GM12801 (cell line): ENCODE data around the gene EVC.

Source experiments
- TF ChIP-seq, protein P1 (sequence below): IDR thresholded peaks from one replicate; pipeline ENCODE4 v1.5.1; 2011; ENCODE audit warnings: control low read depth; ENCODE audit not compliant: insufficient read length; ENCODE audit errors: extremely low read depth

Gene EVC

DNA sequence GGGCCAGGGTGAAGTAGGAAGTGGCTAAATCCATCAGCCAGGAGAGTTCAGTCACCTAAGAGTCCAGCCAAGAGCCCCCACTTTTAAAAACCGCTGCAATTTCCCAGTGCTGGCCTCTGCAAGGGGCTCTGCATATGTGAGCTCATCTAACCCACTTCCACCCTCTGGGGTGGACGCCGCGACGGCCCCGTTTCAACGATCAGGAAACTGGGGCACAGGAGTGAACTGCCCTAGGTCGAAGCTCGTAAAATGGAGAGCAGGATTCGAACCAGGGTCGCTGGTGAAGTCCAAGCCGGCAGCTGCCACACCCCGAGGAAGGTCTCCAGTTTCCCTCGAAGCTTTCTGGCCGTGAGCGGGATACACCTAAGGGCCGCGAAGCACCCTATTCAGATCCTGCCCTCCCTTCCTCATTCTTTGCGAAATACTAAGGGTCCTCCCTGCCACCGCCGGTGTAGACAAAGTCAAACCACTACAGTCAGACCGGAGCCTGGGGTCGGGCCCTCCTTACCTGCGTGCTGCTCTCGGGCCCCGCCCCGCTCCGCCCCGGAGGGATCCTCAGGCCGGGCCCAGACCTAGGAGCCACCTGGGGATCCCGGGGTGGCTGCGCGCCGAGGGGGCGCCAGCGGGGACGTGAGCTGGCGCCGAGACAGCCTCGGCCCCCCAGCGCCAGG is 3.1 kb upstream of the EVC start:
- TF ChIP-seq, protein P1, sequence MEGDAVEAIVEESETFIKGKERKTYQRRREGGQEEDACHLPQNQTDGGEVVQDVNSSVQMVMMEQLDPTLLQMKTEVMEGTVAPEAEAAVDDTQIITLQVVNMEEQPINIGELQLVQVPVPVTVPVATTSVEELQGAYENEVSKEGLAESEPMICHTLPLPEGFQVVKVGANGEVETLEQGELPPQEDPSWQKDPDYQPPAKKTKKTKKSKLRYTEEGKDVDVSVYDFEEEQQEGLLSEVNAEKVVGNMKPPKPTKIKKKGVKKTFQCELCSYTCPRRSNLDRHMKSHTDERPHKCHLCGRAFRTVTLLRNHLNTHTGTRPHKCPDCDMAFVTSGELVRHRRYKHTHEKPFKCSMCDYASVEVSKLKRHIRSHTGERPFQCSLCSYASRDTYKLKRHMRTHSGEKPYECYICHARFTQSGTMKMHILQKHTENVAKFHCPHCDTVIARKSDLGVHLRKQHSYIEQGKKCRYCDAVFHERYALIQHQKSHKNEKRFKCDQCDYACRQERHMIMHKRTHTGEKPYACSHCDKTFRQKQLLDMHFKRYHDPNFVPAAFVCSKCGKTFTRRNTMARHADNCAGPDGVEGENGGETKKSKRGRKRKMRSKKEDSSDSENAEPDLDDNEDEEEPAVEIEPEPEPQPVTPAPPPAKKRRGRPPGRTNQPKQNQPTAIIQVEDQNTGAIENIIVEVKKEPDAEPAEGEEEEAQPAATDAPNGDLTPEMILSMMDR: no peak

DNA sequence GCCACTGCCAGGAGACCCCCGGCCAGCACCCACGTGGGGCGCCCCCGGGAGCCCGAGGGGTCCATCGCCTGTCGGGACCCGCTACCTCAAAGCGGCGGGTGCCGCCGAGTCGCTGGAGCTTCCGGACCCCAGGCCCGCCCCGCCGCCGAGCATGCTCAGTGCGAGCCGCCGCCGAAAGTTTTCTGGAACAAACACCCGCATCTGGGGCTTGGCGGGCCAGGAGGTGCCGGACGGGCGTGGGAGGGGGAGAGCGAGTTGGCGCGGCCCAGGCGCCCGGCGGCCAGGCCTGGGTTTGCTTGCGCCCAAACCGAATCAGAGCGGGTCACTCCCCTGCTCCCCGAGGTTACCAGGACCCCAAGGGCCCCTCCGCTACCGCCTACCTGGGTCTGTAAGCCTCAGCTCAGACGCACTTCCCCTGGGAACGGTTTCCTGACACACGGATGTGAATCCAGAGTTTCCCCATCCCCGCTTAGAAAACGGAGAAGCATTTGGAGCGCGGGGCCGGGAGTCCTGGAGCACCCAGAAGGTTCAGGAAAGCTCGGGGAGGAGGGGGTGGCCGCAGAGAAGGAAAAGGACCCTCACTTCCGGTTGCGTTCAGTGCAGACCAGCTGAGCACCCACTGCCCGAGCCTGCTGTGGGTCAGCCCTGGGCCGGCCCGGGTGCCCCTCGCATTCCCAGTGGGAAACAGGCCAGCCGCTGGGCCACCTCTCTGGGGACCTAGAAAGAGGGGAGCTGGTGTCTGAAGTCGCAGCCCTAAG is 2.4 kb upstream of the EVC start, which contains the start of gene EVC2:
TSS of gene EVC2 (minus strand) at position 111 of the 758 bp plus-strand sequence. CDS start at position 65, 46 bp downstream.
- TF ChIP-seq, protein P1: no peak

DNA sequence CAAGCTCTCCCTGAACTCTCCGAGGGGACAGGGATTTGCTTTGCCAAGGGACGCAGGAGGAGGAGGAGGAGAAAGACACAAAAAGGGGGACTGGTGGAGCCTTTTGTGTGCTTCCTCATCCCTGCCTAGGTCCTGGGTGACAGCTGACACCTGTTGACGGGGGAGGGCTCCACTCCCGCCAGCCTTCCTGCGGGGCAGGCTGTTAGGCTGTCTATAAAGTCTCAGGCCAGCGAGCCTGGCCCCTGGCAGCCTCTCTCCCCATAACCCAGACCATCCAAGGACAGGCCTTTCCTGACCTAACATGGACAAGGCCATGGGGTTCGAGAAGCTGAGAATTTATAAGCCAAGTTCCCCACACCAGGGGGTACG is 1.8 kb upstream of the EVC start:
- TF ChIP-seq, protein P1: no peak

DNA sequence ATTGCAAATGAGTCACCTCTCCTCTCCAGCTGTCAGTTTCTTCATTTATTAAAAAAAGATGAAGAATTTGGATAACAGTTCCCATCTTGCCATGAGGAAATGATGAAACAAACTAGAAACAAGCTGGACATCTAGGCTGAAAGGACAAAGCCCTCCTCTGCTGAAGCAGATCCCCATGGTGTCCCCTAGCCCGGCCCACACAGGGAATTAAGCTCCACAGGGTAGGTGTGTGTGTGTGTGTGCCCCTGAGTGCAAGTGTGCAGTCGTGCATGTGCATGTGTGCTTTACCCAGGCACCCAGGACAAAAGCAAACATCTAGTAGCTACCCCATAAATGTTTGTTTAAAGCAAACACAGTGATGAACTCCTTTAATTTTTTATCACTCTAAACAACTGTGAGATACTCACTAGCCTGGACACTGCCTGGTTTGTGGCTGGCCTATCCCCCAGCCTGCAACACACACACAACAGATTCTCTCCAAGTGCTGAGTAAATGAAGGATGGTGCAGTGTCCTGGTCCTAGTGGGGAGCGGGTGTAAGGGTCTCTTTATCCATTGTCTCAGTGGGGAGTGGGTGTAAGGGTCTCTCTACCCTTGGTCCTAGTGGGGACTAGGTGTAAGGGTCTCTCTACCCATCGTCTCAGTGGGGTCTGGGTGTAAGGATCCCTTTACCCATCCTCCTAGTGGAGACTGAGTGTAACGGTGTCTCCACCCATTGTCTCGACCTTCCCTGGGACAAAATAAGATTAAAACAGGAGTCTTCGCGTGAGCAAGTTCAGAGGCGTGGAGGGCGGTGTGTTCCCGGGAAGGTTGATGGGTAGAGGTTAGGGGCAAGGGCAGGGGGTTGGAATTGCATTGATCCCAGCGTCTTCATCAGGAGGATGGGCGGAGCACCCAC is 688 bp upstream of the EVC start:
- TF ChIP-seq, protein P1: no peak

DNA sequence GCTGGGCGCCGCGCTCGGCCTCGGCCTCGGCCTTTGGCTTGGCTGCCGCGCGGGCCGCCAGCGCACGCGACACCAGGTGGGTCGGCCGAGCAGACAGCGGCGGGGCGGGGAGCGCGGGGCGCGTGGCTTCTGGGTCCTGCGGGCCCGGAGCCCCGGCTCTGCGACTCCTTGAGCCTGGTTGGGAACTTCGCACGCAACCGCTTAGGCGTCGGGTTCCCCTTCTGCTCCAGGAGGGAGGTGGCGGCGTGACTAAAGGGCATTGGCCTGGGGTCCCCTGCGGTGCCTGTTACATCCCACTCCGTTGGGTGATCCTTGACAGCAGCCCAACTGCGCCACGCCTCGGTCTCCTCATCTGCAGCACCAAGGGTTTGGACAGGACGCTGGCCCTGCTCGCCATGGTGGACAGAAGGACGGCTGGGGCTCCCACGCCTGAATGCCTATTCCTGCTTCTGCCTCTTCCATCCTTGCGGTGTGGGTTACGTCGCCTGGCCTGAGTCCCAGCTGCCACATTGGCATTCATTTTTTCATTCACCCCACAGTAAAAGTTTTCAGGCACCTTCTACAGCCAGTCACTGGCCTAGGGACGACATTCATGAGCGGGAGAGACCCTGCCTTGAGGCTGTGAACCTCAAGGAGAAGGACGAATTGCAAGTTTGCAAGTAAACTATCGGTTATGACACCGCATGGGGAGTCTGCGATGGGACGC is 631 bp downstream of the EVC start:
- TF ChIP-seq, protein P1: no peak

DNA sequence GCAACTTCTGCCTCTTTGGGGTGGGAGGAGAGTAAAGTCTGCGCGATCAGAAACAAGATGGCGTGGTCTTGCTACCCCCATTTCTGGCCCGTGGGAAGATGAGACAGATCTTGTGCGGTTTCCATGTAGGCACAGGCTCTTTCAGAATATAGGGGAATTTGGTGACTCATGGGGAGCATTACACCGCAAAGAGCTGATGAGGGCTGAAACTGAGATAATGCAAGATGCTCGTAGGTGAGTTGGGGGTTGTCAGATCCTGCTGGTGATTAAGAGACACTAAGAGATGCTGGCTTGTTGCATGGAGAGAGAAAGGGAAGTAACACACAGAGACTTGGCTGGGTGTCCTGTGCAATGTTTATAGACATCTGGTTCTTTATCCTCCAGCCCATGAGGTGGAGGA is 1.5 kb downstream of the EVC start:
- TF ChIP-seq, protein P1: no peak
